RWPE1 (cell line): ENCODE results near the gene CUL4A.
A peak's percentile ranks its signal among the peaks of the same experiment; 100 is the strongest.

ENCODE experiments used
- CTCF ChIA-PET: fragments of 350-600 bp; sonication (Branson Sonifier 250); formaldehyde crosslinking; extraction: SDS; loops from one replicate; lab custom pipeline; 2021; lab: Yijun Ruan, JAX
- POLR2A ChIA-PET: fragments of 400-600 bp; formaldehyde crosslinking; extraction: SDS; loops from one replicate; lab custom pipeline; 2020; ENCODE audit warnings: antibody characterized with exemption; ENCODE audit not compliant: low non-redundant PET; lab: Yijun Ruan, JAX
- DNase-seq: peaks from one replicate; pipeline ENCODE4 v3.0.0; 2012; ENCODE audit warnings: low spot score
- H3K27ac ChIP-seq: fragments of 450-650 bp; 2 replicates; pipeline ENCODE4 v1.5.1; 2017
- TF ChIP-seq, protein P1 (sequence below): fragments of 450-650 bp; conservative IDR thresholded peaks from 2 replicates; pipeline ENCODE4 v1.5.1; 2017; ENCODE audit warnings: low read depth, mild to moderate bottlenecking

The CUL4A gene

DNA sequence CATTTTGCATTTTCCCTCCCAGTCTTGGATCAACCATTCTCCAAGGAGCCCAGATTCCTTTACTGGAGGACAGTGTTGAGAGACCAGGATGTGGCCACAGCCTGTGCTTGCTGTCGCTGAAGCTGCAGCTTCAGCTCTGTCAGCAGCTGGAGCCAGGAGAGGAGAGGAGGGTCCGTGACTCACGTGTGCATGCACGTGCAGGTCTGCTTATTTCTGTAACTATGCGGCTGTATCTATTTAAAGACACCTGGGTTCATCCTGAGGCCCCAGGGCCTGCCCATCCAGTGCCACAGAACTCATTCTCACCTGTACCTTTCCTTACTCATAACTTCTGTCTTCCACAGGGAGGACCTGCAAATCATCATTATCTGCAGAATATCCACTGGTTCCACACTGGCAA, 79.5 kb downstream of the CUL4A start:
- TF ChIP-seq, protein P1, sequence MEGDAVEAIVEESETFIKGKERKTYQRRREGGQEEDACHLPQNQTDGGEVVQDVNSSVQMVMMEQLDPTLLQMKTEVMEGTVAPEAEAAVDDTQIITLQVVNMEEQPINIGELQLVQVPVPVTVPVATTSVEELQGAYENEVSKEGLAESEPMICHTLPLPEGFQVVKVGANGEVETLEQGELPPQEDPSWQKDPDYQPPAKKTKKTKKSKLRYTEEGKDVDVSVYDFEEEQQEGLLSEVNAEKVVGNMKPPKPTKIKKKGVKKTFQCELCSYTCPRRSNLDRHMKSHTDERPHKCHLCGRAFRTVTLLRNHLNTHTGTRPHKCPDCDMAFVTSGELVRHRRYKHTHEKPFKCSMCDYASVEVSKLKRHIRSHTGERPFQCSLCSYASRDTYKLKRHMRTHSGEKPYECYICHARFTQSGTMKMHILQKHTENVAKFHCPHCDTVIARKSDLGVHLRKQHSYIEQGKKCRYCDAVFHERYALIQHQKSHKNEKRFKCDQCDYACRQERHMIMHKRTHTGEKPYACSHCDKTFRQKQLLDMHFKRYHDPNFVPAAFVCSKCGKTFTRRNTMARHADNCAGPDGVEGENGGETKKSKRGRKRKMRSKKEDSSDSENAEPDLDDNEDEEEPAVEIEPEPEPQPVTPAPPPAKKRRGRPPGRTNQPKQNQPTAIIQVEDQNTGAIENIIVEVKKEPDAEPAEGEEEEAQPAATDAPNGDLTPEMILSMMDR = no peak
- ChIA-PET POLR2A (no interaction called here), CTCF (interaction anchor here (0.6 kb wide), 1 partner anchor 14 kb away, joined by 4 read pairs; no protein-coding TSS in a partner anchor)
- peak overlapping the region; percentile 35 for H3K27ac ChIP-seq
- DNase-seq = peak; percentile 78

DNA sequence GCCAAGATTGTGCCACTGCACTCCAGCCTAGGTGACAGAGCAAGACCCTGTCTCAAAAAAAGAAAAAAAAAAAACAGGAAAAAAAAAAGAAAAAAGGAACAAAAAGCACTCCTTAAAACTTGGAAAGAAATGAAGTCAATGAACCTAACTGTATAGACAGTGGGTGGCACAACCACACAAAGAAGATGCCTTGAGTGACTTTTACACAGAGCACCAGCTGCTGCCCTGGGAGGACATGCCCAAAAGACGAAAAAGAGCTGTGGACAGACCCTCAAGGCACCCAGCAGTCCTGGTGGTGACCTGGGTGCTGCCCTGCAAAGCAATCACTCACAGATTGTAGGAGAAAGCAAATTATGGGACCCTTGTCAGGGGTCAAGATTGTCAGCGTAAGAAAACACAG, 81.7 kb downstream of the CUL4A start:
- ChIA-PET CTCF (no interaction called here), POLR2A (no interaction called here)
- TF ChIP-seq, protein P1 = no peak
- H3K27ac ChIP-seq = no peak overlapping the region
- DNase-seq = no peak

DNA sequence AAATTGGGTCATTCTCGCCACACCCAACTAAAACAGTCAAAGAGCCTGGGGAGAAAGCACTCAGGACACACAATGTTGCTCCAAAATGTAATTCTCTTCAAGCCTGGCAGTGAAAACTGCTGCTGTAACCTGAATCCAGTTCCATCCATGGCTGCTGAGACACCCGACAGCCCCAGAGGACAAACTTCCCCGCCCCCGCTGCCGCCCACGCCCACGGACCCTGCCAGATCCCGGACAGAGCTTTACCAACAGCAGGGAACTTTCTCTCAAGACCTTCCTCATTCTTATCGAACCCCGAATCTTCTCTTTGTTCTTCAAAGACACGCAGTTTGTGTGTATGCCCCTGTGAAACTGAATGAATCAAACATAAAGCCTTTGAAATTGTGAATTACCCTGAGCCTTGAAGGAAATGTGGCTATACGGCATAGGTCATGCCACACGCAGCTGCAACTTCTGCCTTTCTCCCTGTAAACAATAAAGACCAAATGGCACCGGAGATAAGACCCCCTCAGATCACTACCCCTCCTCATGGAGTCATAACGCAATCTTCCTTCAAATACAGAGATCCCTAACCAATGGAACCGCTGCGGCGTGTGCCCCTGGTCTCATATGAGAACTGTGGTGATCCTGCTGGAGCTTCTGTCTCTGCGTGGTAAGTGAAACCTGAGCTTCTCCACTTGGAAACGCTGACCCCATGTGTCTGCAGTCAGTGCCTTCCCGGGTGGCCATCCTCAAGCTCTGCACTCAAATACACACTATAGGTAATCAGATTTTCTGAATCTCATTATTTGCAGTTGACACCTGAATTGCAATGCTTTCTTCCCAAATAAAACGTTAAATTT, 82.8 kb downstream of the CUL4A start:
- ChIA-PET POLR2A (no interaction called here), CTCF (interaction anchor here (0.6 kb wide), 2 partner anchors 104 to 263 kb away, joined by 3 to 4 read pairs; no protein-coding TSS in a partner anchor)
- H3K27ac ChIP-seq = peak overlapping the region; percentile 48; the same call in 1 of the 2 replicates
- TF ChIP-seq, protein P1 = no peak
- no peak for DNase-seq

DNA sequence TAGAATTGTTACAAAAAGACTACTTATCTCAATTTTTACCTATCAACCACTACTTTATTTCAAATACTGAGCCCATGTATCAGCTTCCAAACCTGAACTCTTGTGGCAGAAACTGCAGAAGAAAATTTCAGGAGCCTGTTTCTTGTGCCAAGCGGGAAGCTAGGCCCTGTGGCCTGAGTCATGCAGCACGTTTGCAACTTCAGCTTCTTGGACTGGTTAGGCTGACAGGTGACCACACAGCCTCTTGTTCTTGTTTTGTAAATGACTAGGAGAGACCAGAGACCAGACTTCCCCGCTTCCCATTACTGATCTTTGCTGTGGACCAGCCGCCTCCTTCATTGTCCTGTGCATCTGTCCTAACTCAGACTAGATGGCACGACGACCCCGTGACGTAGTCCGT, 84.3 kb downstream of the CUL4A start:
- CTCF ChIA-PET = no interaction called here

DNA sequence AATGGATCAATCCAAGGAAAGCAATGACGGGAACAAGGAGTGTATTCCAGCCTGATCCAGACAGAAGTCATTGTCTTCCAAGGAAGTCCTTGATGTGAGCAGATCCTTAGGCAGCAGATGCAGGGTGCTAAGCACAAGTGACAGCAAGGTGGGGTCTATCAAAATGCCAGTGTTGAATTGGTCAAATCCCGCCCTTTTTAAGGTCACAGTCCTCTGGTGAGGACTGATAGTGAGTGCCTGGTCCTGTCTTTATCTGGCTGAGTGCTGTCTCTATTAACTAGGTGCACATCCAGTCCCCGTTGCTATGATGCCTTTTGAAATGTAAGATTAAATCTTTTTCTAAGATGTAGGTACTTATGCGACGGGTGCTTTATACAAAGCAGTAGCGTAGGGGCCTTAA, 86.4 kb downstream of the CUL4A start:
- ChIA-PET CTCF (no interaction called here), POLR2A (no interaction called here)
- DNase-seq = no peak
- H3K27ac ChIP-seq = no peak overlapping the region
- TF ChIP-seq, protein P1 = no peak

More for the DNA sequence above, 84.3 kb downstream of the CUL4A start:
- no peak for DNase-seq
- TF ChIP-seq, protein P1 = no peak
- H3K27ac ChIP-seq = no peak overlapping the region
- POLR2A ChIA-PET = interaction anchor here (0.6 kb wide), 1 partner anchor 14 kb away, joined by 3 read pairs; no protein-coding TSS in a partner anchor

DNA sequence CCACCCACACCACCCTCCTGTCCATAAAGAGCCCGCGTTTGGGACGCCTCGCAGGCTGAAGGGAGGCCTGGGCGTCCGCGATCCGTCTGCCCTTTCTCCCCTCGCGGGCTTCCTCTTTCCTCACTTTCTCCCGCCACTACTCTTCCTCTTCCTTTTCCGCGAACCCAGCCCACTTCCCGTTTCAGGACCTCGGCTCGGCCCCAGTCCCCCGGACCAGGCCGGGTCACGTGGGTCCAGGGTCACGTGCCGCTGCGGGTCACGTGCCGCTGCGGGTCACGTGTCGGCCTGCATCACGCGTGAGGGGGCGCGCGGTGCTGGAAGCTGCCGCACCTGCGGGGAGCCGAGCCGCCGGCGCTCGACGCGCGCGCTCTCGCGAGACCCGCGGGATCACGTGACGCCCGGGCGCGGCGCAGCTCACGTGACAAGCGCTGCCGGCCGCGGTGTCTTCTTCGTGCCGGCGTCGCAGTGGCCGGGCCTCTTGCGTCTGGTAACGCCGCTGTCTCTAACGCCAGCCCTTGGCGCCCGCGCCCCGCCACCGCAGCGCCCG, 87.5 kb downstream of the CUL4A start, which contains the start of gene LAMP1:
Gene LAMP1, plus strand, starts transcription at position 417 of the 547 bp plus-strand sequence. CDS start 196 bp downstream, outside the sequence.
- TF ChIP-seq, protein P1 = no peak
- peak; percentile 97 for DNase-seq
- H3K27ac ChIP-seq = peak within 1 kb of the TSS; percentile 82
- ChIA-PET CTCF (interaction anchor here (0.8 kb wide), 1 partner anchor 35 kb away, joined by 3 read pairs; no protein-coding TSS in a partner anchor), POLR2A (interaction anchor here (0.6 kb wide), 2 partner anchors 34 to 59 kb away, joined by 3 to 15 read pairs; no protein-coding TSS in a partner anchor)
